GM10248 (cell line): ENCODE measurements around the gene QRFPR.

Source experiments
- CTCF ChIA-PET: fragments of 300-600 bp; sonication (Branson Sonifier 250); formaldehyde crosslinking; extraction: SDS; loops from one replicate; lab custom pipeline; 2021; ENCODE audit warnings: antibody characterized with exemption; lab: Yijun Ruan, JAX
- POLR2A ChIA-PET: fragments of 350-650 bp; sonication (Branson Sonifier 250); formaldehyde crosslinking; extraction: SDS; loops from one replicate; lab custom pipeline; 2020; ENCODE audit warnings: antibody characterized with exemption; lab: Yijun Ruan, JAX
- DNase-seq: peaks from one replicate; pipeline ENCODE4 v3.0.0; 2012; ENCODE audit errors: extremely low spot score
- CTCF ChIP-seq: IDR thresholded peaks from 2 replicates; pipeline ENCODE4 v1.5.1; 2012; ENCODE audit warnings: mild to moderate bottlenecking, low read depth; ENCODE audit errors: extremely low read depth, missing control alignments, control extremely low read depth

The QRFPR gene

DNA sequence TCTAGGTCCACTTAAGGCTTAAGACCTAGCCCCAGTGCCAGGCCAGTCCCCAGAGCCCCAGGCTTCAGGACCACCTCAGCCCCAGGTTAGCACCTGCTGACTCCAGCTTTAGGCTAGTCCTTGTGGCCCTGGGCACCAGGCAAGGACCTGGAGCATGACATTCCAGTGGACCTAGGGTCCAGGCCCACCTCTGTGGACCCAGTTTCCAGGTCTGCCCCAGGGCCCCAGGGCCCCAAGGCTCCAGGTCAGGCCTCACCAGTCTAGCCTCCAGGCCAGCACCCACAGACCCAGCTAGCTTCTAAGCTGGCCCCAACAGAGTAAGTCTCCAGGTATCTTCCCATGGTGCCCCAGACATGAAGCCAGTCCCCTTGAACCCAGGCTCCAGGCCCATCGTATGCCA lies 97.5 kb downstream of the QRFPR start:
- DNase-seq = no peak
- POLR2A ChIA-PET = no interaction called here
- CTCF ChIA-PET = interaction anchor here (1.3 kb wide), 1 partner anchor 91 kb away, joined by 3 read pairs; no protein-coding TSS in a partner anchor
- no peak for TF ChIP-seq CTCF

DNA sequence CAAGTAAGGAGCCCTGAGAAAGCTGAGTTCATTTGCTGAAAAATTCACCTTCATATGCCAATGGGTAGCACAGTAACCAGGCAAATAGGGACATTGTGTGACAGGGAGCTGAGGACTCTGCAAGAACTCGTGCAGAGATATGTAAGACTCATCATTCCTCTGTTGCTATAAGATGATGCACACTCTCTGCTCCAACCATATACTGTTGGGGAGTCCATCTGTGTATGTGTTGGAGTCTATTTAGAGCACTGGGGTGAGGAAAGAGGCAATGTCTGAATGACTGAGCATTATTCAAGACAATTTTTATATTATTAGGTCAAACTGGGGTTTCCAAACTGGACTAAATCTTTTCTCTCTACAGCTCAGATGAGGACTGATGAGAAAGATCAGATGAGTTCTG lies 100.4 kb downstream of the QRFPR start:
- TF ChIP-seq CTCF = no peak
- DNase-seq = no peak
- CTCF ChIA-PET = interaction anchor here (0.8 to 1.3 kb wide), 2 partner anchors 27 to 28 kb away, joined by 3 to 10 read pairs; no protein-coding TSS in a partner anchor
- POLR2A ChIA-PET = no interaction called here

DNA sequence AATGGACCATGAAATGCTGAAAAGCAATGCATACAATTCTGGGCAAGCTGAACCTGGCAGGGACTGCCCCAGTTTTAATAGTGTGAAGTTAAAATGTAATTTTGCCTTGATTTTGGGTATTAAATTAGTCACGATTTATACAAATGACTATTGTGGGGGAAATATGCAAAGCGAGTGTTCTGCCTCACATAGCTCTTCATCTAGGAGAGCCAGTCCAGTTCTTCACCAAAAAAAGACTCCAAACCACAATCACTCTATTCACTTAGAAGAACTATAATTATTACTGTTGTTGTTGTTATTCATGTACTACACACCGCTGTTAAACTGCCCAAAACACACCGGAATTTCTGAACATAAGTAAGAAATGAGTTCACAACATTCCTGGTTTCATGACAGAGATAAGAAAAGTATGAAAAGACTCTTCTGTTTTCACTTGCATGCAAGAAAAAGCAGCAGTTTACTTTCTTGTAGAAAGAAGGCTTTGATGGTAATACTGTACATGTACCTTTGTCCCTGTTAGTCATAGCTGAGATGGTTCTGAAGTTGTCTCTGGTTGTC lies 101.9 kb downstream of the QRFPR start:
- peak; percentile 39 for DNase-seq
- ChIA-PET CTCF (interaction anchor here (1.3 kb wide), 2 partner anchors 24 to 30 kb away, joined by 4 to 5 read pairs; no protein-coding TSS in a partner anchor), POLR2A (no interaction called here)
- TF ChIP-seq CTCF = no peak
